GM12873 (cell line): ENCODE data around the gene THSD8.

Source experiments
- TF ChIP-seq, protein P1 (sequence below): IDR thresholded peaks from 2 replicates; pipeline ENCODE4 v1.5.1; 2012; ENCODE audit warnings: low read depth, mild to moderate bottlenecking, moderate library complexity, low read length, control low read depth; ENCODE audit not compliant: insufficient read depth; ENCODE audit errors: missing control alignments

THSD8 gene

DNA sequence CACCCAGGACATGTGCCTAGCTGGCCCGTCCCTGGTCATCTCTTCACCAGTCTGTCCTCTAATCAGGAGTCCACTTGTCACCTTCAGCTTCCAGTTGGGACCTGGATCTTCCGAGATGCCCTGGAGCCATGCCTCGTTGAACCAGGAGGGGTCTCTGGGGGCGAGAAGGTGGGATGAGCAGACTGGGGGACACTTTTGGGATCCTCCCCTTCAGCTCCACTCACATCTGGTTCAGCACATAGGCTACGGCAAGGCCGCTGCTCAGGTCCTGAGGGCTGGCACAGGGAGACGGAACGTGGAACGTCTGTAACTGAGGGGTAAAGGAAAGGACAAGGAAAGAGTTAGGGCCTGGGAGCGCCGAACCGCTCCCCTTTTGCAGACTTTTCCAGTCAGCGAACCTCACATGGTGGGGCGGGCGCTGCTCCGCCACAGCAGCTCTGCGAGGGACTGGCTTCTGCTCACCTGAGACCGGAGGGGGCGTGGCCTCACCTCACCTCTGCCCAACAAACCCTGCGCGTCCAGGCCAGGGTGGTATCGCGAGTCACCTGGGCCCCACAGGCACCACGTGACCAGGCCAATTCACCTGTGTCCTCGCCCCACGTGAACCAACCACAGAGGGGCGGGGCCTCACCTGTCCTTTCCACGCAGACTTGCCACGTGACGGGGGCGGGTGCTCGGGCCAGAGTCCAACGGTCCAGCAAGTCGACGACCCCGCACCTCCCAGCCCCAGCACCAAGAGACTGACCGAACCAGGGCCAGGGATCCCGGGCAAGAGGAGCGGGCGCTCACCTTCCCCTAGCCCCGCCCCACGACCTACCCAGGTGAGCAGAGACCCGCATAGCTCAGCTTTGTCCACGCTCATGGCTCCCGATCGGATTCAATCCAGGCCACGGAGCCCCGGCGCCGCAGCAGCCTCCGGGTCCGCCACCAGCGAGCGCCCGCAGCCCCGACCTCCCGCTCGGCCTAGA, 27.0 kb upstream of the THSD8 start, which contains the start of gene HOOK2:
HOOK2 (minus strand) TSS at position 965 of the 968 bp plus-strand sequence; CDS start at position 862, 103 bp downstream.
- TF ChIP-seq, protein P1, sequence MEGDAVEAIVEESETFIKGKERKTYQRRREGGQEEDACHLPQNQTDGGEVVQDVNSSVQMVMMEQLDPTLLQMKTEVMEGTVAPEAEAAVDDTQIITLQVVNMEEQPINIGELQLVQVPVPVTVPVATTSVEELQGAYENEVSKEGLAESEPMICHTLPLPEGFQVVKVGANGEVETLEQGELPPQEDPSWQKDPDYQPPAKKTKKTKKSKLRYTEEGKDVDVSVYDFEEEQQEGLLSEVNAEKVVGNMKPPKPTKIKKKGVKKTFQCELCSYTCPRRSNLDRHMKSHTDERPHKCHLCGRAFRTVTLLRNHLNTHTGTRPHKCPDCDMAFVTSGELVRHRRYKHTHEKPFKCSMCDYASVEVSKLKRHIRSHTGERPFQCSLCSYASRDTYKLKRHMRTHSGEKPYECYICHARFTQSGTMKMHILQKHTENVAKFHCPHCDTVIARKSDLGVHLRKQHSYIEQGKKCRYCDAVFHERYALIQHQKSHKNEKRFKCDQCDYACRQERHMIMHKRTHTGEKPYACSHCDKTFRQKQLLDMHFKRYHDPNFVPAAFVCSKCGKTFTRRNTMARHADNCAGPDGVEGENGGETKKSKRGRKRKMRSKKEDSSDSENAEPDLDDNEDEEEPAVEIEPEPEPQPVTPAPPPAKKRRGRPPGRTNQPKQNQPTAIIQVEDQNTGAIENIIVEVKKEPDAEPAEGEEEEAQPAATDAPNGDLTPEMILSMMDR: no peak

DNA sequence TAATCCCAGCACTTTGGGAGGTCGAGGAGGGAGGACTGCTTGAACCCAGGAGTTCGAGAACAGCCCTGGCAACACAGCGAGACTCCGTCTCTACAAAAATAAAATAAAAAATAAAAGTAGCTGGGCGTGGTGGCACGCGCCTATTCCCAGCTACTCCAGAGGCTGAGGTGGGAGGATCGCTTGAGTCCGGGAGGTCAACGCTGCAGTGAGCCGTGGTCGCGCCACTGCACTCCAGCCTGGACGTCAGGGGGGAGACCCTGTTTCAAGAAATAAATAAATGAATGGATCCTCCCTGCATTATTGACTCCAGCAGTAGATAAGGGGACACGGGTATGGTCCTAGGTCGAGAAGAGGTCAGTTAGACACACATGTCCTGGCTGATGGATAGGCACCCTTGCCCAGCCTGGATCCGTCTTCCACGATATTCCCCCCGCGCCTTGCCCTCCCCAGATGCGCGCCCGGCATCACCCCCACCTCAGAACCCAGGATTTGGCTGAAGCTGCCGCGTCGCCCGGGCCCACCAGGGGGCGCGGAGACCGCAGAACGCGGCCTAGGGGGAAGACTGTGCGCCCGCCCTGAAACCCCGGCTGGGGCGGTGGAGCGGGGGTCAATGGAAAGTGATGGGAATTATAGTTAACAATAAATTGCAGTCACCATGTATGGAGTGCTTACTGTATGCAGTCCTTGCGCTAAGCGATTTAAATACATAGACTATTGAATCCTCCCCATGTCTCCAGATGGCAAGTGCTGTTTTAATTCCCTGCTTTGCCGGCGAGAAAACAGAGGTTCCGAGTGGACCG, 24.5 kb upstream of the THSD8 start:
- TF ChIP-seq, protein P1: peak; percentile 85

DNA sequence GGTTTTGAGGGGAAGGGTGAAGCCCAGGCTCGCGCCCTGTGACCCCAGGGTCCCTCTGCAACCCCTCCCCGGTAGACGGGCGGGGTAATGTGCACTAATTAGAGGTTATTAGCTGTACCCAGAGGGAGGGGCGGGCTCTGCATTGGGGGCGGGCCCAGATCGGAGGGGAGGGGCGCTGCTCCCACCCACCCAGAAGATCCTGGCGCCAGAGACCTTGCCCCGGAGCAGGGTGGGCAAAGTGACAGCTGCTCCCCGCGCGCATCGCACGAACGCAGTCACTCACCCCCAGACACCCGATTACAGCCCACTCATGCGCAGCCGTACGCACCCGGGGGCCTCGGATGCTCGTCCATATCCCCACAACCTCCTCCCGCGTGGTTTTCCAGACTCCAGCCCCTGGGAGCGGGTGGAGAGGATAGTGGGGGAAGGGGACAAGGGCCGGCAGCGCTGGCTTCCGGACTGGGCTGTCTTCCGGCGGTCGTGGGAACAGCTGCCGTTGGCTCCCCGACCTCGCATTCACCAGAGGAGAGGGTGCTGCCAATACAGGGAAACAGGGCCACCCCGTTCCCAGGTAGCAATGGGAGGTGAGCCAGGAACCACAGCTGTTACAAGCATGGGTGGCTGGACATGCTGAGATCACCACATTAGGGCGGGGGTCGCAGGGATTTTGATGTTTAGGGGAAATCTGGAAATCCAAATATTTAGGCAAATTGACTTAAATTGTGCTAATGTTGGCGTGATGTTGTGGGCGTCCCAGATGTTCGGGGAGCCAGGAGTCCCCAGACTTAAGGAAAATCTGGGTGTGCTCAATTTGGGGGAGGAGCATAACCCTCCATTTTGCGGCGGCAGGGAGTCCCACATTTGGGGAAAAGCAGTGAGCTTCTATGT, 23.6 kb upstream of the THSD8 start:
- TF ChIP-seq, protein P1: no peak

DNA sequence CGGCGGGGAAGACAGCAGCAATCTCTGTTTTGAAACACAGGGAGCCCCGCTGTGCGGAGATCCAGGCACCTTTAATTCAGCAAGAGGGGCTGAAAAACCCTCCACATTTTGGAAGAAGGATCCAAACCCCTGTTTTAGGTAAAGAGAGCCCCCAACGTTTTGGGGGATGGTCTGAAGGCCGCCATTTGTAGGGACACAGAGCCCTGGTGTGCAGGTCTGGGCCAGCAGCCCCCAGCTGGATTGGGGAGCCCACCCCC, 23.0 kb upstream of the THSD8 start:
- TF ChIP-seq, protein P1: no peak

DNA sequence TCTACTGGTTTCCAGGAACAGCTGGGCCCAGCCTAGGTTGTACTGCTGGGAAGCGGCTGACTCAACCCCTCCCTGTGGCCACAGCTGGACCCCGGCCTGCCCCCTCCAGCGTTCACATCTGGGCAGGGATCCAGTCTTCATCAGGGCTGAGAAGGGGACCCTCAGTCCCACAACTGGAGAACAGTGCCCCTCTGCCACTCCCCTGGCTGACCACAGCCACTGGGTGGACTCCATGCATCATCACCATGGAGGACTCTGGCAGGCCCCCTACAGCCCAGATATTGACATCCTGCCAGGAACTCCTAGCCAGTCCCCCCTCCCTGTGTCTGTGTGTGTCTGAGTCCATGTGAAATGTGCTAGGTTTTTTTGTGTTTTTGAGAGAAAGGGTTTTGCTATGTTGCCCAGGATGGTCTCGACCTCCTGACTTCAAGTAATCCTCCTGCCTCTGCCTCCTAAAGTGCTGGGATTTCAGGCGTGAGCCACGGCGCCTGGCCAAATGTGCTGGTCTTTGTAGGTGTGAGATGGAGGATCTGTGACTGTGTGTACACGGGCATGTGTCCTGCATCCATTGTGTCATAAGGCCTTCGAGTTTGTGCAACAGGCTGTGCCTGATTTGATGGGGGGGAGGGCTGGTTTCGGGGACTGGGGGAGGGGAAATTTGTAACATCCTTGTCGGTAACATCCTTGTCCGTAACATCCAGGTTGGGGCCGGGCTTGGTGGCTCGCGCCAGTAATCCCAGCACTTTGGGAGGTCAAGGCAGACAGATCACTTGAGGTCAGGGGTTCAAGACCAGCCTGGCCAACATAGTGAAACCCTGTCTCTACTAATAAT, 22.5 kb upstream of the THSD8 start:
- TF ChIP-seq, protein P1: peak; percentile 25

DNA sequence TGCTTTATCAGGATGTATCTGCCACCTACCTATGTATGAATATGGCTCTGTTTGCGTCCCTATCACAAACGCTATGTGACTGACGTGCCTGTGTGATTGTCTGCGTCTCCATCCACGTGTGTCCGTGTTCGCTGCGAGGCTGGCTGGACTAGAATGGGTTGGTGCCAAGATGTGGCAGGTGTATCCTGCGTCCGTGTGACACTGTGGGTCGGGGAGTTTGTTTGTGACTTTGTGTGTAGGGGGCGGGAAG, 19.8 kb upstream of the THSD8 start:
- TF ChIP-seq, protein P1: no peak
